HepG2 (cell line): ENCODE results near the gene SEH1L. TPM values are rescaled to one million over a fixed set of nuclear protein-coding genes. Genes with fewer than 3 reads are reported as not detected.

Experiments used
- ASH2L ChIP-seq: fragments of 300-600, 200-600 bp; sonication (generic); IDR thresholded peaks from 2 replicates; pipeline ENCODE4 v1.7.0; 2017; ENCODE audit warnings: low read depth, mild to moderate bottlenecking, moderate library complexity, mixed read lengths, low read length; ENCODE audit not compliant: insufficient read length
- CEBPZ ChIP-seq: IDR thresholded peaks from 2 replicates; pipeline ENCODE4 v1.6.1; 2012; ENCODE audit warnings: low read length, improper control_type of control experiment
- DR1 ChIP-seq: sonication (generic); formaldehyde crosslinking; IDR thresholded peaks from 2 replicates; pipeline ENCODE4 v1.8.0; 2021; ENCODE audit warnings: mild to moderate bottlenecking, missing genetic modification reagents, inconsistent platforms
- ETV5 ChIP-seq: IDR thresholded peaks from 2 replicates; pipeline ENCODE4 v1.6.1; 2018; ENCODE audit warnings: missing biosample characterization, missing genetic modification reagents, inconsistent platforms, borderline replicate concordance
- NRL ChIP-seq: sonication (generic); formaldehyde crosslinking; IDR thresholded peaks from 2 replicates; pipeline ENCODE4 v1.5.0; 2020; ENCODE audit warnings: missing genetic modification reagents, mild to moderate bottlenecking, moderate library complexity, borderline replicate concordance
- PAX8 ChIP-seq: sonication (generic); formaldehyde crosslinking; IDR thresholded peaks from 2 replicates; pipeline ENCODE4 v1.8.0; 2022; ENCODE audit warnings: mild to moderate bottlenecking, missing genetic modification reagents, borderline replicate concordance
- PLRG1 ChIP-seq: fragments of 450-650 bp; conservative IDR thresholded peaks from 2 replicates; pipeline ENCODE4 v1.6.1; 2016
- RCOR2 ChIP-seq: IDR thresholded peaks from 2 replicates; pipeline ENCODE4 v1.6.1; 2016; ENCODE audit warnings: missing biosample characterization, missing genetic modification reagents
- RNF2 ChIP-seq: fragments of 450-650 bp; conservative IDR thresholded peaks from 2 replicates; pipeline ENCODE4 v1.6.1; 2016; ENCODE audit warnings: low read depth
- SMAD9 ChIP-seq: sonication (generic); formaldehyde crosslinking; IDR thresholded peaks from 2 replicates; pipeline ENCODE4 v1.5.1; 2020; ENCODE audit warnings: mild to moderate bottlenecking, missing genetic modification reagents
- TEAD3 ChIP-seq: optimal IDR thresholded peaks from 2 replicates; pipeline ENCODE3; 2016; ENCODE audit warnings: borderline replicate concordance
- U2AF1 ChIP-seq: fragments of 200-400 bp; formaldehyde crosslinking; optimal IDR thresholded peaks from 2 replicates; pipeline ENCODE3; 2017; ENCODE audit warnings: mild to moderate bottlenecking, low read depth, low read length
- ZIK1 ChIP-seq: sonication (generic); formaldehyde crosslinking; IDR thresholded peaks from 2 replicates; pipeline ENCODE4 v1.5.0; 2020; ENCODE audit warnings: mild to moderate bottlenecking, low read depth, missing genetic modification reagents, borderline replicate concordance
- ZNF143 ChIP-seq: sonication (generic); formaldehyde crosslinking; IDR thresholded peaks from 2 replicates; pipeline ENCODE4 v1.4.0; 2020; ENCODE audit warnings: missing genetic modification reagents
- ZNF251 ChIP-seq: sonication (generic); formaldehyde crosslinking; IDR thresholded peaks from 2 replicates; pipeline ENCODE4 v1.9.0; 2021; ENCODE audit warnings: mild to moderate bottlenecking, missing genetic modification reagents
- ZNF513 ChIP-seq: sonication (generic); formaldehyde crosslinking; conservative IDR thresholded peaks from 2 replicates; pipeline ENCODE4 v1.5.0; 2020; ENCODE audit warnings: missing genetic modification reagents
- ZNF614 ChIP-seq: IDR thresholded peaks from 2 replicates; pipeline ENCODE4 v1.6.1; 2018; ENCODE audit warnings: missing biosample characterization, missing genetic modification reagents, inconsistent platforms, borderline replicate concordance
- polyA plus RNA-seq, 8 experiments: library from polyadenylated mRNA; depleted of rRNA in 3 of 8; stranded (reverse) in 7 of 8; unstranded in 1 of 8; fragments of >200 nt; fragmentation: Illumina TruSeq in 4 of 8; extraction: Trizol in 4 of 8; gene quantifications; 2 replicates each; pipeline versions ENCODE4 v1.2.1 to v1.2.3, GENCODE V29; 2011 to 2016; ENCODE audit warnings: low read depth in 4 of 8, missing spikeins in 1 of 8, mixed read lengths in 1 of 8; ENCODE audit not compliant: insufficient read depth in 1 of 8
- total RNA-seq, 5 experiments: library from RNA; depleted of rRNA; stranded (reverse); fragments of >200 nt; fragmentation: Illumina TruSeq; extraction: Trizol; gene quantifications; 2 replicates each; pipeline ENCODE4 v1.2.3, GENCODE V29; 2016; ENCODE audit warnings: low read depth in 1 of 5
- TF ChIP-seq, protein P1 (sequence below): sonication (generic); formaldehyde crosslinking; IDR thresholded peaks from 2 replicates; pipeline ENCODE4 v1.9.0; 2021; ENCODE audit warnings: mild to moderate bottlenecking, missing genetic modification reagents

Gene SEH1L
- total and polyA plus RNA-seq, 2 of the 13 experiments (the other 11 are each of a cell fraction or from before 2014, with no cell fraction given): 59.6 to 63.5 TPM

GRCh38 chr18:12948050-12948804 lies 416 bp downstream of the SEH1L start (continued):
- TF ChIP-seq, protein P1, sequence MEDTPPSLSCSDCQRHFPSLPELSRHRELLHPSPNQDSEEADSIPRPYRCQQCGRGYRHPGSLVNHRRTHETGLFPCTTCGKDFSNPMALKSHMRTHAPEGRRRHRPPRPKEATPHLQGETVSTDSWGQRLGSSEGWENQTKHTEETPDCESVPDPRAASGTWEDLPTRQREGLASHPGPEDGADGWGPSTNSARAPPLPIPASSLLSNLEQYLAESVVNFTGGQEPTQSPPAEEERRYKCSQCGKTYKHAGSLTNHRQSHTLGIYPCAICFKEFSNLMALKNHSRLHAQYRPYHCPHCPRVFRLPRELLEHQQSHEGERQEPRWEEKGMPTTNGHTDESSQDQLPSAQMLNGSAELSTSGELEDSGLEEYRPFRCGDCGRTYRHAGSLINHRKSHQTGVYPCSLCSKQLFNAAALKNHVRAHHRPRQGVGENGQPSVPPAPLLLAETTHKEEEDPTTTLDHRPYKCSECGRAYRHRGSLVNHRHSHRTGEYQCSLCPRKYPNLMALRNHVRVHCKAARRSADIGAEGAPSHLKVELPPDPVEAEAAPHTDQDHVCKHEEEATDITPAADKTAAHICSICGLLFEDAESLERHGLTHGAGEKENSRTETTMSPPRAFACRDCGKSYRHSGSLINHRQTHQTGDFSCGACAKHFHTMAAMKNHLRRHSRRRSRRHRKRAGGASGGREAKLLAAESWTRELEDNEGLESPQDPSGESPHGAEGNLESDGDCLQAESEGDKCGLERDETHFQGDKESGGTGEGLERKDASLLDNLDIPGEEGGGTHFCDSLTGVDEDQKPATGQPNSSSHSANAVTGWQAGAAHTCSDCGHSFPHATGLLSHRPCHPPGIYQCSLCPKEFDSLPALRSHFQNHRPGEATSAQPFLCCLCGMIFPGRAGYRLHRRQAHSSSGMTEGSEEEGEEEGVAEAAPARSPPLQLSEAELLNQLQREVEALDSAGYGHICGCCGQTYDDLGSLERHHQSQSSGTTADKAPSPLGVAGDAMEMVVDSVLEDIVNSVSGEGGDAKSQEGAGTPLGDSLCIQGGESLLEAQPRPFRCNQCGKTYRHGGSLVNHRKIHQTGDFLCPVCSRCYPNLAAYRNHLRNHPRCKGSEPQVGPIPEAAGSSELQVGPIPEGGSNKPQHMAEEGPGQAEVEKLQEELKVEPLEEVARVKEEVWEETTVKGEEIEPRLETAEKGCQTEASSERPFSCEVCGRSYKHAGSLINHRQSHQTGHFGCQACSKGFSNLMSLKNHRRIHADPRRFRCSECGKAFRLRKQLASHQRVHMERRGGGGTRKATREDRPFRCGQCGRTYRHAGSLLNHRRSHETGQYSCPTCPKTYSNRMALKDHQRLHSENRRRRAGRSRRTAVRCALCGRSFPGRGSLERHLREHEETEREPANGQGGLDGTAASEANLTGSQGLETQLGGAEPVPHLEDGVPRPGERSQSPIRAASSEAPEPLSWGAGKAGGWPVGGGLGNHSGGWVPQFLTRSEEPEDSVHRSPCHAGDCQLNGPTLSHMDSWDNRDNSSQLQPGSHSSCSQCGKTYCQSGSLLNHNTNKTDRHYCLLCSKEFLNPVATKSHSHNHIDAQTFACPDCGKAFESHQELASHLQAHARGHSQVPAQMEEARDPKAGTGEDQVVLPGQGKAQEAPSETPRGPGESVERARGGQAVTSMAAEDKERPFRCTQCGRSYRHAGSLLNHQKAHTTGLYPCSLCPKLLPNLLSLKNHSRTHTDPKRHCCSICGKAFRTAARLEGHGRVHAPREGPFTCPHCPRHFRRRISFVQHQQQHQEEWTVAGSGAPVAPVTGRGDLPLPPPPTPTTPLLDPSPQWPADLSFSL: no peak
- TF ChIP-seq U2AF1 (no peak), ZNF513 (CRISPR knock-in tag) (no peak), RNF2 (peak; percentile 100), PLRG1 (no peak), ETV5 (peak; percentile 85), ASH2L (peak; percentile 81), ZNF614 (CRISPR knock-in tag) (0 out of 2 replicates have a peak, but pooled peaks have one; percentile 30), ZNF143 (CRISPR knock-in tag) (peak; percentile 78), SMAD9 (CRISPR knock-in tag) (no peak), NRL (peak; percentile 78; the same call in 1 of the 2 replicates), RCOR2 (CRISPR knock-in tag) (no peak; the same call in 1 of the 2 replicates), ZIK1 (CRISPR knock-in tag) (peak; percentile 98; the same call in 1 of the 2 replicates), DR1 (peak; percentile 59; the same call in 1 of the 2 replicates), CEBPZ (no peak), PAX8 (no peak), ZNF251 (CRISPR knock-in tag) (no peak), TEAD3 (CRISPR knock-in tag) (peak; percentile 40)
